ENCODE data around the gene FCHSD2.

DNA sequence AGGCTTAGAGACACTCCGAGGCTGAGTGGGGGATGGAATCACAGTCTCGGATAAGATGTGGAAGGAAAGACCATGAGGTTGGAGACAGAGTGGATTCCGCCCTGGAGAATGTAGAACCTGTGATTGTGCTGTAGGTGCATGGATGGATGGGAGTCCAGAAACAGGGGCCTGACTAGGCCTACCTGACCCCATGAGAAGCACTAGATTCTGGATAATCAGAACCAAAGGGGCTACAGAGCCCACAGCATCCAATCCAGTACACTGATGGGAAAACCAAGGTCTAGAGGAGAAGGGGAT is 32.3 kb upstream of the FCHSD2 start:
- TF ChIP-seq, protein P1, sequence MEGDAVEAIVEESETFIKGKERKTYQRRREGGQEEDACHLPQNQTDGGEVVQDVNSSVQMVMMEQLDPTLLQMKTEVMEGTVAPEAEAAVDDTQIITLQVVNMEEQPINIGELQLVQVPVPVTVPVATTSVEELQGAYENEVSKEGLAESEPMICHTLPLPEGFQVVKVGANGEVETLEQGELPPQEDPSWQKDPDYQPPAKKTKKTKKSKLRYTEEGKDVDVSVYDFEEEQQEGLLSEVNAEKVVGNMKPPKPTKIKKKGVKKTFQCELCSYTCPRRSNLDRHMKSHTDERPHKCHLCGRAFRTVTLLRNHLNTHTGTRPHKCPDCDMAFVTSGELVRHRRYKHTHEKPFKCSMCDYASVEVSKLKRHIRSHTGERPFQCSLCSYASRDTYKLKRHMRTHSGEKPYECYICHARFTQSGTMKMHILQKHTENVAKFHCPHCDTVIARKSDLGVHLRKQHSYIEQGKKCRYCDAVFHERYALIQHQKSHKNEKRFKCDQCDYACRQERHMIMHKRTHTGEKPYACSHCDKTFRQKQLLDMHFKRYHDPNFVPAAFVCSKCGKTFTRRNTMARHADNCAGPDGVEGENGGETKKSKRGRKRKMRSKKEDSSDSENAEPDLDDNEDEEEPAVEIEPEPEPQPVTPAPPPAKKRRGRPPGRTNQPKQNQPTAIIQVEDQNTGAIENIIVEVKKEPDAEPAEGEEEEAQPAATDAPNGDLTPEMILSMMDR (IDR thresholded peaks at IDR 0.05): no peak
- TF ChIP-seq POLR2A (IDR thresholded peaks at IDR 0.05): no peak

Measured in lower leg skin (tissue), 3 donors.